ENCODE measurements around the gene GRIA4.

DNA sequence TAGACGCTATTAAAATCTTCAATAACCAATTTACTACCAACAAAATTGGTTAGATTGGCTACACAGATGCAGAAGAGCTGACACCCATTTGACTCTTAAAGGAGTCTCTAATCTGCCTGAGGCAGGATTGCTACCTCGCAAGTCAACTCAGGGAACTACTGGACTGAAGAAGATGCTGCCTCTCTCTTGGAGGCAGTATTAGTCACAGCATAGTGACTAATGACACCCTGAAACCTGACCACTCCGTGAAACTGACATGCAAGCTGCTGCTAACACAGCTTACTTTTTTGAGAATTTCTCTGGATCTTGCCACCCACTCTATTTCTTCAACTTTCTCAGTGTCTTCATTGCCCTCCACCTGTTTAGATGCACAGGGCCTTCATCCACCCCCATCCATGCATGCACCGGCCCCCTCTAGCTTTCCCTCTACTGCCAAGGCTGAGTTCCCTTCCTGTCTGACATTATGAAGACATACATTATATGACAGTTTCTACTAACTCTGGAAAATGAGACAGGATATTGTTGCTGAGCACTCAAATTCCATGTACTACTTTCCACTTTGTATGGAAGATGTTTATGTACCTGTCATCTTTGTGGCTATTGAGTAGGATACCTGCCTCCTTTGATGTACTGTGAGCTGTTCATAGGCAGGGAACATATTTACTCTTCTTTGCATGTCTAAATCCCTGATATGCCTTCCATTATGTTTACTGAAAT is 229.0 kb downstream of the GRIA4 start:
- TF ChIP-seq POLR2AphosphoS5 (IDR thresholded peaks at IDR 0.05; ENCODE audit: low read depth, low read length) (no peak), POU2F2 (IDR thresholded peaks at IDR 0.05; ENCODE audit: low read depth, low read length) (no peak), POLR2A (IDR thresholded peaks at IDR 0.05; ENCODE audit: low read depth, low read length) (no peak), TAF1 (IDR thresholded peaks at IDR 0.05; ENCODE audit: low read depth, low read length) (no peak)
